Spinal cord (tissue), 10 donors: Measurements from ENCODE around the gene SPRR2F. TPM values are rescaled to one million over a fixed set of nuclear protein-coding genes. Genes with fewer than 3 reads are reported as not detected.
"Not testable (repeated sequence)": the region's sequence is repeated elsewhere in the genome, so short reads cannot be mapped to it uniquely, and the experiment has no call there.

Experiments
- DNase-seq, 6 donors: peaks; one replicate each; pipeline versions ENCODE4 v3.0.0 to v3.0.0-alpha.2; 2013 to 2015; ENCODE audit warnings: low spot score in 6 of 6, low read depth in 4 of 6
- H3K27ac ChIP-seq: one replicate; pipeline ENCODE4 v1.5.1; 2013; ENCODE audit warnings: low read depth, low read length, control low read depth
- H3K27me3 ChIP-seq: one replicate; pipeline ENCODE4 v1.6.1; 2013; ENCODE audit warnings: low read length; ENCODE audit not compliant: control insufficient read depth, insufficient read depth
- H3K36me3 ChIP-seq: one replicate; pipeline ENCODE4 v1.6.1; 2013; ENCODE audit warnings: low read length; ENCODE audit not compliant: control insufficient read depth, insufficient read depth
- H3K4me1 ChIP-seq: one replicate; pipeline ENCODE4 v1.6.1; 2013; ENCODE audit warnings: low read length; ENCODE audit not compliant: control insufficient read depth, insufficient read depth
- H3K4me3 ChIP-seq: one replicate; pipeline ENCODE4 v1.5.1; 2013; ENCODE audit warnings: low read depth, low read length, control low read depth
- H3K9me3 ChIP-seq: one replicate; pipeline ENCODE4 v1.6.1; 2013; ENCODE audit warnings: low read length; ENCODE audit not compliant: control insufficient read depth, insufficient read depth
- WGBS: methylation state at CpG from one replicate; pipeline ENCODE4 v1.1.5; 2013; ENCODE audit warnings: missing lambda C conversion rate; ENCODE audit not compliant: insufficient coverage; 5-methylcytosine and 5-hydroxymethylcytosine counted together
- long read RNA-seq, 4 donors: transcript quantifications; one replicate each; lab custom pipeline, GENCODE V29; 2026
- polyA plus RNA-seq, 2 donors: library from polyadenylated mRNA; unstranded; fragments of 120-200 nt; gene quantifications; one replicate each; pipeline ENCODE4 v1.2.1, GENCODE V29; 2013; ENCODE audit not compliant: insufficient read length in 2 of 2
- total RNA-seq, 2 donors: library from RNA; depleted of rRNA in 1 of 2; stranded (reverse); fragments of 120-200 nt in 1 of 2; fragments of >200 nt in 1 of 2; gene quantifications; one replicate each; pipeline versions ENCODE4 v1.2.3 to v1.2.4, GENCODE V29; 2013 to 2014
- donor health status: healthy.

The SPRR2F gene
- total RNA-seq (under 1 TPM in 1 of 2 donors, not detected in 1; 0.22 TPM), polyA plus RNA-seq (1 to 10 TPM; 1.3 TPM)
- long read RNA-seq, donor 1, result 0 reads
- long read RNA-seq, donor 2, result 0 reads
- long read RNA-seq, donor 3, result 0 reads
- long read RNA-seq, donor 4, result 0 reads

GRCh38 chr1:153113416-153113815 is at the start of gene SPRR2F:
SPRR2F (minus strand) TSS chr1:153113516; CDS start chr1:153112733, 783 bp downstream.
- DNase-seq, result no peak
- no peaks in the 10 kb centered on the region for H3K27me3 ChIP-seq
- no peak within 1 kb of the TSS for H3K4me3 ChIP-seq
- no peak within 1 kb of the TSS for H3K27ac ChIP-seq
- H3K9me3 ChIP-seq, result no peaks in the 10 kb centered on the region
- no peaks in the 10 kb centered on the region for H3K4me1 ChIP-seq
- WGBS, result 84% methylated on average over 3 of the region's 3 CpGs
- no peaks in the 10 kb centered on the region for H3K36me3 ChIP-seq

- Histone ChIP-seq H3K27ac (no peak overlapping the region), H3K27me3 (no peaks in the 10 kb centered on the region), H3K36me3 (no peaks in the 10 kb centered on the region), H3K9me3 (peaks cover 8% of the 10 kb centered on the region), H3K4me3 (no peak overlapping the region), H3K4me1 (no peaks in the 10 kb centered on the region)
- WGBS, result 80% methylated on average over 1 of the region's 2 CpGs
- DNase-seq, result no peak
Measured at GRCh38 chr1:153155541-153155940, 42.2 kb upstream of the SPRR2F start.

DNA sequence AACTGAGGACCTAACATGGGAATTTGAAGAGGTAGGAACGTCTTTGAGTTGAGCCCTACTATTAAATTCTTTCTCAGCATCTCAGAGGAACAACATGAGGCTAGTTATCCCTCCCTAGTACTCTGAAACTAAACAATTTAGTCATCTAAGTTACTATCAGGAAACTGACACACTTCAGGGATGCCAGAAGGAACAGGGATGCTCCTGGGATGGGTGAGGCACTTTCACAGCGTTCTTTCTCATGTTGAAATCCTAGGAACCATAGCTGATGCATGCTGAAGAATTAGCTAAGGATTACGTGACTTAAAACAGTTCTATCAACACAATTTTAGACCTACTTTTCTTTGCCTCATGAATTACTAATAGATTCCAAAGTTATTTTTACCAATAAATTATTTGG is 39.2 kb upstream of the SPRR2F start:
- no peaks in the 10 kb centered on the region for H3K27me3 ChIP-seq
- H3K4me1 ChIP-seq, result no peaks in the 10 kb centered on the region
- no peaks in the 10 kb centered on the region for H3K9me3 ChIP-seq
- no peak overlapping the region for H3K27ac ChIP-seq
- H3K4me3 ChIP-seq, result no peak overlapping the region
- H3K36me3 ChIP-seq, result no peaks in the 10 kb centered on the region
- 83% methylated on average over 1 of the region's 3 CpGs for WGBS
- no peak for DNase-seq

DNA sequence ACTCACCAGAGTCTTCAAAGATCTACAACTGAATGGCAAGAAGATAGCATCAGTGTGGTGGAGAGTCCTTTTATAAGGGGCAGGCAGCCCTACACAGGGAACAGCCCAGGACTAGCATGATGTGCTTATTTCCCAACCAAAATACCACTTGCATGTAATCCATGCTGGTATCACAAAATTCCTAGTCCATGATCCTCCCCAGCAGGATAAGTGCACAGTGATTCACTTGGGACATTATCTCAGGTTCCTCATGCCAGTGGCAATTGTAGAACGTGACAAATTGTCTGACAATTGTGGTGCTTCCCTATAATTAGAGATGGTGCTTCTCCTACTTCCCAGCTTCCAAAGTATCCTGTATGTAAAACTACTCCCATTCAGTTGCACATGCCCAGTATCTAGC is 37.5 kb upstream of the SPRR2F start, which contains the start of gene SPRR2G:
SPRR2G (minus strand) TSS at position 45 of the 400 bp plus-strand sequence. CDS start 780 bp downstream, outside the sequence.
- Histone ChIP-seq H3K27me3 (no peaks in the 10 kb centered on the region), H3K4me1 (no peaks in the 10 kb centered on the region), H3K4me3 (no peak within 1 kb of the TSS), H3K27ac (no peak within 1 kb of the TSS), H3K36me3 (no peaks in the 10 kb centered on the region), H3K9me3 (no peaks in the 10 kb centered on the region)
- DNase-seq, result no peak
- WGBS, result no CpG with 5 or more reads among the region's 1 CpG

DNA sequence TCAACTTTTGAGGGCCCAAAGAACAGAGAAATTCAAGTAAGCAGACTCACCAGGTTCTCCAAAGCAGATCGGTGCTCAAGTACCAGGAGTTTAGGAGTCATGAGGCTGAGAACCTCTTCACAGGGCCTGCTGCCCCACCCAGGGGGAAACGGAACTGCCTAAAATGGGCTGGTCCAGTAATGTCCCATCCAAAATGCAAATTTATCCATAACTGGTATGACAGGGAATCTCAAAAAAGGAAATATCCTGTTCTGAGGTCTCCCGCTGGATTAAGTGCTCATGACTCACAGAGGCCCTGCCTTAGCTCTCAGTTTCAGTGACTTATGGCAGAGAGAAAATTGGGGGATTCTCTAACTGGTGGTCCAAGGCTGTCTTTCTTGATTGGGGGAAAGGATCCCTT is 28.1 kb upstream of the SPRR2F start:
- no peaks in the 10 kb centered on the region for H3K27me3 ChIP-seq
- no peak overlapping the region for H3K27ac ChIP-seq
- no peaks in the 10 kb centered on the region for H3K9me3 ChIP-seq
- WGBS, result 100% methylated on average over 1 of the region's 3 CpGs
- no peaks in the 10 kb centered on the region for H3K36me3 ChIP-seq
- no peaks in the 10 kb centered on the region for H3K4me1 ChIP-seq
- no peak overlapping the region for H3K4me3 ChIP-seq
- no peak for DNase-seq

DNA sequence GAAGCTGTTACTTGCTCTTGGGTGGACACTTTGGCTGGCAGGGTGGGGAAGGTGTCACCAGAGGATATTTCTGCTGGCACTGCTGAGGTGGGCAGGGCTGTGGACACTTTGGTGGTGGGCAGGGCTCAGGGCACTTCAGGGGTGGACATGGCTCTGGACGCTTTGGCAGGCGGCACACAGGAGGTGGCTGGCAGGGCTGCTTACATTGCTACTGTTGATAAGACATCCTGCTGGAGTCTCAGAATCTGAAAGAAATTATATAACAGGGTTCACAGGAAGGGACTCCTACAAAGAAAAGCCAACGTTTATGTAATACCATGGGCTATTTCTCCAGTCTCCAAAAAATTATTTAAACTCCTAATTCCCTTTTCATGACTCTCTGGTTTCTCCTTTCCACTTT is 27.2 kb upstream of the SPRR2F start:
- WGBS, result 73% methylated on average over 3 of the region's 3 CpGs
- H3K9me3 ChIP-seq, result no peaks in the 10 kb centered on the region
- no peaks in the 10 kb centered on the region for H3K27me3 ChIP-seq
- H3K4me3 ChIP-seq, result no peak overlapping the region
- H3K27ac ChIP-seq, result no peak overlapping the region
- H3K36me3 ChIP-seq, result no peaks in the 10 kb centered on the region
- no peaks in the 10 kb centered on the region for H3K4me1 ChIP-seq
- no peak for DNase-seq

GRCh38 chr1:153133743-153134142 is 20.4 kb upstream of the SPRR2F start:
- Histone ChIP-seq H3K9me3 (no peaks in the 10 kb centered on the region), H3K4me3 (no peak overlapping the region), H3K27ac (no peak overlapping the region), H3K36me3 (no peaks in the 10 kb centered on the region), H3K27me3 (no peaks in the 10 kb centered on the region), H3K4me1 (no peaks in the 10 kb centered on the region)
- no peak for DNase-seq
- 77% methylated on average over 2 of the region's 2 CpGs for WGBS

DNA sequence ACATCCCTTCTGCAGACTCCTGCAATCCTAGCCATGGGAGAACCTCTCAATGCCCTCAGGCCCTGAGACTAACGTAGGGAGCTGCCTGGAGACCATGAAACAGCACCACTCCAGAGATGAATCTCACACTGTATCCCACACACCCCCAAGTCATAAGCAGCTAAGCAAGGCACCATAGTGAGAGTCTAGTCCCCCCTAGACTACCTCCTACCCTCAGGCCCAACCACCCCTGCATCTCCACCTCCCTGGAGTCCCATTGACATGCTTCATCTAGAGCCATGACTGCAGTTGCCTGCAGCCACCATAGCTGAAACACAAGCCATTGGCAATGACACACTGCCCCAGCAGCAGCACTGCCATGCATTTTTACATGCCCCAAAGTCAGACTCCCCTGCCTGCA is 20.0 kb upstream of the SPRR2F start:
- no peaks in the 10 kb centered on the region for H3K9me3 ChIP-seq
- no peak overlapping the region for H3K27ac ChIP-seq
- DNase-seq, result no peak
- H3K36me3 ChIP-seq, result no peaks in the 10 kb centered on the region
- H3K27me3 ChIP-seq, result no peaks in the 10 kb centered on the region
- WGBS, result 65% methylated on average over 1 of the region's 1 CpG
- H3K4me3 ChIP-seq, result no peak overlapping the region
- no peaks in the 10 kb centered on the region for H3K4me1 ChIP-seq

- H3K4me3 ChIP-seq, H3K36me3 ChIP-seq, DNase-seq, H3K27me3 ChIP-seq, H3K9me3 ChIP-seq, H3K27ac ChIP-seq, H3K4me1 ChIP-seq: not testable (repeated sequence)
- WGBS, result 100% methylated on average over 1 of the region's 4 CpGs
Measured at GRCh38 chr1:153128688-153129087, 15.4 kb upstream of the SPRR2F start.

DNA sequence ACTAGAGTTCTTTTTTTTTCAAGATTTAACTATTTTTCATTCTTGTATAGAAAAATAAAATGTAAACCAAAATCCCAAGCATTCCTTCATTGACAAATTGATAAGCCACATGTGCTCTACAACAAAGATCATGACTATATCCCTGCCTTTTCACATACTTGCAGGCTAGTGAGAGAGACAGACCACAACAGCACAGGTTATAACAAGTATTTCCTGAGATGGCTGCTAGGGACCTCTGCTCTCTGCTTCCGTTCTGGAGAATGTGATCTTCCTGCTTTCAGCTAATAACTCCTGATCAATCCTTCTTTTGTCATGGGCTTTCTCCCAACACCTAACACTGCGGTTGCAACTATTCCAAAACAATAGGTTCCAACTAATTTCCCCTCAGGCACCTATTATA is 14.0 kb upstream of the SPRR2F start:
- Histone ChIP-seq H3K4me3 (no peak overlapping the region), H3K36me3 (no peaks in the 10 kb centered on the region), H3K4me1 (no peaks in the 10 kb centered on the region), H3K27me3 (no peaks in the 10 kb centered on the region), H3K9me3 (no peaks in the 10 kb centered on the region), H3K27ac (no peak overlapping the region)
- no peak for DNase-seq
- 78% methylated on average over 2 of the region's 2 CpGs for WGBS
